Liver (tissue), 9 donors: ENCODE measurements around the gene TICAM2. TPM values are rescaled to one million over a fixed set of nuclear protein-coding genes. Genes with fewer than 3 reads are reported as not detected.

Experiments
- DNase-seq: peaks from one replicate; pipeline ENCODE4 v3.0.0-alpha.2; 2017; ENCODE audit warnings: low spot score
- H3K27ac ChIP-seq, 2 donors: one replicate each; pipeline ENCODE4 v1.7.0; 2013; ENCODE audit warnings: inconsistent platforms in 2 of 2, low read length in 2 of 2, control low read depth in 1 of 2, low read depth in 1 of 2, mild to moderate bottlenecking in 1 of 2
- H3K27me3 ChIP-seq, 4 donors: one replicate each; pipeline versions ENCODE4 v1.6.1 to v1.7.0; 2013; ENCODE audit warnings: low read length in 3 of 4, inconsistent platforms in 1 of 4, mild to moderate bottlenecking in 1 of 4, moderate library complexity in 1 of 4; ENCODE audit not compliant: control insufficient read depth in 4 of 4, insufficient read depth in 4 of 4
- H3K36me3 ChIP-seq, 4 donors: one replicate each; pipeline versions ENCODE4 v1.6.1 to v1.7.0; 2013; ENCODE audit warnings: low read length in 3 of 4, mild to moderate bottlenecking in 3 of 4, low read depth in 1 of 4, moderate library complexity in 1 of 4; ENCODE audit not compliant: control insufficient read depth in 4 of 4, insufficient read depth in 3 of 4
- H3K4me1 ChIP-seq, 4 donors: one replicate each; pipeline versions ENCODE4 v1.6.1 to v1.7.0; 2013; ENCODE audit warnings: low read length in 3 of 4, mild to moderate bottlenecking in 3 of 4, moderate library complexity in 1 of 4; ENCODE audit not compliant: control insufficient read depth in 4 of 4, insufficient read depth in 4 of 4
- H3K4me3 ChIP-seq, 3 donors: one replicate each; pipeline versions ENCODE4 v1.6.1 to v1.7.0; 2013; ENCODE audit warnings: low read length in 3 of 3, control low read depth in 1 of 3, low read depth in 1 of 3, mild to moderate bottlenecking in 1 of 3
- H3K9ac ChIP-seq, 2 donors: one replicate each; pipeline ENCODE4 v1.7.0; 2013; ENCODE audit warnings: low read length in 2 of 2, mild to moderate bottlenecking in 2 of 2, moderate library complexity in 2 of 2, control low read depth in 1 of 2, low read depth in 1 of 2
- H3K9me3 ChIP-seq, 4 donors: one replicate each; pipeline versions ENCODE4 v1.6.1 to v1.7.0; 2013; ENCODE audit warnings: low read length in 3 of 4; ENCODE audit not compliant: control insufficient read depth in 4 of 4
- ATF3 ChIP-seq: IDR thresholded peaks from 2 replicates; pipeline ENCODE4 v1.6.1; 2016; ENCODE audit warnings: antibody characterized with exemption
- CTCF ChIP-seq: fragments of 150-350 bp; IDR thresholded peaks from 2 replicates; pipeline ENCODE4 v1.5.1; 2017; ENCODE audit warnings: improper control_type of control experiment, low read depth, low read length; ENCODE audit not compliant: missing input control
- EGR1 ChIP-seq, 2 donors: IDR thresholded peaks; 2 replicates each; pipeline ENCODE4 v1.6.1; 2016 to 2018; ENCODE audit warnings: antibody characterized with exemption in 2 of 2, low read depth in 2 of 2
- FOXA2 ChIP-seq: IDR thresholded peaks from 2 replicates; pipeline ENCODE4 v1.6.1; 2016; ENCODE audit warnings: antibody characterized with exemption
- GABPA ChIP-seq, 2 donors: IDR thresholded peaks in 1 of 2; conservative IDR thresholded peaks in 1 of 2; 2 replicates each; pipeline ENCODE4 v1.6.1; 2016; ENCODE audit warnings: antibody characterized with exemption in 2 of 2, mild to moderate bottlenecking in 1 of 2, moderate library complexity in 1 of 2
- HNF4A ChIP-seq, 2 donors: conservative IDR thresholded peaks; 2 replicates each; pipeline ENCODE4 v1.6.1; 2016; ENCODE audit warnings: antibody characterized with exemption in 2 of 2, mild to moderate bottlenecking in 2 of 2
- HNF4G ChIP-seq: IDR thresholded peaks from 2 replicates; pipeline ENCODE4 v1.6.1; 2016; ENCODE audit warnings: antibody characterized with exemption
- JUND ChIP-seq, 2 donors: IDR thresholded peaks; 2 replicates each; pipeline ENCODE4 v1.6.1; 2016; ENCODE audit warnings: antibody characterized with exemption in 2 of 2
- NR2F2 ChIP-seq: IDR thresholded peaks from 2 replicates; pipeline ENCODE4 v1.6.1; 2016; ENCODE audit warnings: antibody characterized with exemption
- RAD21 ChIP-seq, 2 donors: IDR thresholded peaks; 2 replicates each; pipeline ENCODE4 v1.6.1; 2016; ENCODE audit warnings: antibody characterized with exemption in 2 of 2, mild to moderate bottlenecking in 2 of 2
- REST ChIP-seq: IDR thresholded peaks from 2 replicates; pipeline ENCODE4 v1.6.1; 2016; ENCODE audit warnings: antibody characterized with exemption, mild to moderate bottlenecking
- RXRA ChIP-seq, 2 donors: IDR thresholded peaks; 2 replicates each; pipeline ENCODE4 v1.6.1; 2017 to 2018; ENCODE audit warnings: antibody characterized with exemption in 2 of 2, mild to moderate bottlenecking in 1 of 2
- SP1 ChIP-seq: IDR thresholded peaks from 2 replicates; pipeline ENCODE4 v1.6.1; 2018; ENCODE audit warnings: antibody characterized with exemption, mild to moderate bottlenecking
- TAF1 ChIP-seq: conservative IDR thresholded peaks from 2 replicates; pipeline ENCODE4 v1.6.1; 2016; ENCODE audit warnings: antibody characterized with exemption, mild to moderate bottlenecking
- YY1 ChIP-seq: IDR thresholded peaks from 2 replicates; pipeline ENCODE4 v1.6.1; 2016; ENCODE audit warnings: antibody characterized with exemption, mild to moderate bottlenecking
- WGBS: extraction: QIAGEN DNeasy Blood & Tissue Kit; methylation state at CpG from one replicate; pipeline ENCODE4 v1.1.7; 2013; 5-methylcytosine and 5-hydroxymethylcytosine counted together
- polyA plus RNA-seq, 2 donors: library from polyadenylated mRNA; stranded (reverse) in 1 of 2; unstranded in 1 of 2; fragments of 200-250 nt in 1 of 2; fragments of >200 nt in 1 of 2; fragmentation: Nextera tagmentation in 1 of 2; extraction: Ambion mirVana in 1 of 2; gene quantifications; one replicate each; pipeline versions ENCODE4 v1.2.1 to v1.2.3, GENCODE V29; 2013 to 2015
- total RNA-seq, 2 donors: library from RNA; depleted of rRNA; stranded (reverse); fragments of >200 nt; gene quantifications; one replicate each; pipeline ENCODE4 v1.2.3, GENCODE V29; 2014
- TF ChIP-seq, protein P1 (sequence below): IDR thresholded peaks from 2 replicates; pipeline ENCODE4 v1.6.1; 2016; ENCODE audit warnings: antibody characterized with exemption
- TF ChIP-seq, protein P2 (sequence below): IDR thresholded peaks from 2 replicates; pipeline ENCODE4 v1.6.1; 2016; ENCODE audit warnings: antibody characterized with exemption
- donor health status: healthy.
- donor health status: healthy.
- donor health status: healthy.
- donor health status: healthy.
- donor health status: healthy.

Gene TICAM2
- total and polyA plus RNA-seq, 4 donors, result 0.50 to 1.5 (median 0.95) TPM

GRCh38 chr5:115588640-115589039 lies 13.6 kb downstream of the TICAM2 start:
- 80% methylated on average over 4 of the region's 4 CpGs for WGBS
- Histone ChIP-seq H3K9me3 (no peaks in the 10 kb centered on the region), H3K27ac (no peak overlapping the region), H3K27me3 (no peaks in the 10 kb centered on the region), H3K36me3 (no peaks in the 10 kb centered on the region), H3K9ac (no peak overlapping the region), H3K4me3 (no peak overlapping the region), H3K4me1 (no peaks in the 10 kb centered on the region)
- no peak for DNase-seq
- no peak for TF ChIP-seq REST
- TF ChIP-seq EGR1 (IDR thresholded peaks at IDR 0.05; ENCODE audit: low read depth in 2 of 2), result no peak
- TF ChIP-seq CTCF, result no peak
- no peak for TF ChIP-seq RAD21 (IDR thresholded peaks at IDR 0.05)
- TF ChIP-seq SP1, result no peak
- TF ChIP-seq HNF4G, result no peak
- TF ChIP-seq JUND (IDR thresholded peaks at IDR 0.05), result no peak
- no peak for TF ChIP-seq GABPA (IDR thresholded peaks at IDR 0.05 in 1 of 2, conservative IDR thresholded peaks at IDR 0.05 in 1 of 2)
- no peak for TF ChIP-seq RXRA (IDR thresholded peaks at IDR 0.05)
- TF ChIP-seq TAF1, result no peak
- TF ChIP-seq, protein P1, sequence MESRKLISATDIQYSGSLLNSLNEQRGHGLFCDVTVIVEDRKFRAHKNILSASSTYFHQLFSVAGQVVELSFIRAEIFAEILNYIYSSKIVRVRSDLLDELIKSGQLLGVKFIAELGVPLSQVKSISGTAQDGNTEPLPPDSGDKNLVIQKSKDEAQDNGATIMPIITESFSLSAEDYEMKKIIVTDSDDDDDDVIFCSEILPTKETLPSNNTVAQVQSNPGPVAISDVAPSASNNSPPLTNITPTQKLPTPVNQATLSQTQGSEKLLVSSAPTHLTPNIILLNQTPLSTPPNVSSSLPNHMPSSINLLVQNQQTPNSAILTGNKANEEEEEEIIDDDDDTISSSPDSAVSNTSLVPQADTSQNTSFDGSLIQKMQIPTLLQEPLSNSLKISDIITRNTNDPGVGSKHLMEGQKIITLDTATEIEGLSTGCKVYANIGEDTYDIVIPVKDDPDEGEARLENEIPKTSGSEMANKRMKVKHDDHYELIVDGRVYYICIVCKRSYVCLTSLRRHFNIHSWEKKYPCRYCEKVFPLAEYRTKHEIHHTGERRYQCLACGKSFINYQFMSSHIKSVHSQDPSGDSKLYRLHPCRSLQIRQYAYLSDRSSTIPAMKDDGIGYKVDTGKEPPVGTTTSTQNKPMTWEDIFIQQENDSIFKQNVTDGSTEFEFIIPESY, result no peak
- no peak for TF ChIP-seq ATF3
- TF ChIP-seq NR2F2, result no peak
- no peak for TF ChIP-seq FOXA2
- TF ChIP-seq YY1, result no peak
- TF ChIP-seq HNF4A (conservative IDR thresholded peaks at IDR 0.05), result no peak
- TF ChIP-seq, protein P2, sequence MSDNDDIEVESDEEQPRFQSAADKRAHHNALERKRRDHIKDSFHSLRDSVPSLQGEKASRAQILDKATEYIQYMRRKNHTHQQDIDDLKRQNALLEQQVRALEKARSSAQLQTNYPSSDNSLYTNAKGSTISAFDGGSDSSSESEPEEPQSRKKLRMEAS, result no peak
